B cell (primary cell): ENCODE data around the gene NAPB. TPM values are rescaled to one million over a fixed set of nuclear protein-coding genes. Genes with fewer than 3 reads are reported as not detected.

Source experiments
- ATAC-seq: fragments of 200-7000 bp; cut with Tn5 transposase; one replicate; pipeline ENCODE4 v1.10.0; 2021; ENCODE audit warnings: low read depth, mild to moderate bottlenecking, moderate number of reproducible peaks, moderate library complexity
- CTCF ChIA-PET: fragments of 350-600 bp; sonication (Branson Sonifier 250); formaldehyde crosslinking; loops from one replicate; lab custom pipeline; 2021; ENCODE audit warnings: antibody characterized with exemption, inconsistent platforms; lab: Charles Lee
- POLR2A ChIA-PET: fragments of 350-600 bp; sonication (Branson Sonifier 250); formaldehyde crosslinking; loops from one replicate; lab custom pipeline; 2021; ENCODE audit warnings: antibody characterized with exemption; lab: Charles Lee
- DNase-seq: peaks from one replicate; pipeline ENCODE4 v3.0.0; 2013
- H2AFZ ChIP-seq: 2 replicates; pipeline ENCODE4 v1.6.1; 2012; ENCODE audit warnings: mild to moderate bottlenecking, low read depth, low read length; ENCODE audit not compliant: insufficient read depth, poor library complexity, severe bottlenecking
- H3K27ac ChIP-seq, 2 donors: 1 replicate in 1 of 2; 2 replicates in 1 of 2; pipeline ENCODE4 v1.5.1; 2012 to 2013; ENCODE audit warnings: low read length in 2 of 2, mild to moderate bottlenecking in 2 of 2, moderate library complexity in 1 of 2
- H3K27me3 ChIP-seq, 4 experiments: fragments of 200-600 bp in 1 of 4; sonication (generic) in 1 of 4; replicated peaks in 1 of 4; 1 replicate in 2 of 4; 2 replicates in 2 of 4; pipeline versions ENCODE4 v1.6.1 to v1.7.0; 2013 to 2016; ENCODE audit warnings: low read length in 3 of 4, mild to moderate bottlenecking in 2 of 4, mixed read lengths in 1 of 4, moderate library complexity in 1 of 4; ENCODE audit not compliant: insufficient read depth in 4 of 4, control insufficient read depth in 3 of 4; ENCODE audit errors: control extremely low read depth in 1 of 4
- H3K36me3 ChIP-seq, 2 experiments: replicated peaks in 1 of 2; 1 replicate in 1 of 2; 2 replicates in 1 of 2; pipeline versions ENCODE4 v1.6.1 to v1.7.1; 2013; ENCODE audit warnings: low read length in 1 of 2; ENCODE audit not compliant: insufficient read depth in 2 of 2, control insufficient read depth in 1 of 2; ENCODE audit errors: control extremely low read depth in 1 of 2, extremely low read depth in 1 of 2
- H3K4me1 ChIP-seq, 2 donors: fragments of 200-600 bp in 1 of 2; sonication (generic) in 1 of 2; 1 replicate in 1 of 2; 2 replicates in 1 of 2; pipeline versions ENCODE4 v1.5.1 to v1.6.1; 2013 to 2017; ENCODE audit warnings: low read length in 2 of 2; ENCODE audit not compliant: control insufficient read depth in 2 of 2, insufficient read depth in 2 of 2
- H3K4me2 ChIP-seq: replicated peaks from 2 replicates; pipeline ENCODE3; 2012; ENCODE audit warnings: mild to moderate bottlenecking, low read depth, low read length; ENCODE audit not compliant: poor library complexity, severe bottlenecking
- H3K4me3 ChIP-seq, 5 experiments: fragments of 200-600 bp in 1 of 5; sonication (generic) in 1 of 5; 1 replicate in 3 of 5; 2 replicates in 2 of 5; pipeline versions ENCODE4 v1.5.1 to v1.7.0; 2011 to 2016; ENCODE audit warnings: low read length in 4 of 5, mild to moderate bottlenecking in 4 of 5, low read depth in 2 of 5, control low read depth in 1 of 5, moderate library complexity in 1 of 5; ENCODE audit not compliant: insufficient read depth in 1 of 5; ENCODE audit errors: control extremely low read depth in 1 of 5, extremely low read depth in 1 of 5
- H3K79me2 ChIP-seq: fragments of 200-600 bp; sonication (generic); one replicate; pipeline ENCODE4 v1.6.0; 2016; ENCODE audit warnings: low read length; ENCODE audit not compliant: control insufficient read depth, insufficient read depth
- H3K9ac ChIP-seq: fragments of 200-600 bp; sonication (generic); 2 replicates; pipeline ENCODE4 v1.6.1; 2017; ENCODE audit warnings: mild to moderate bottlenecking, low read length, moderate library complexity
- H3K9me3 ChIP-seq, 3 donors: one replicate each; pipeline versions ENCODE4 v1.6.1 to v1.7.1; 2013; ENCODE audit warnings: low read length in 2 of 3; ENCODE audit not compliant: control insufficient read depth in 2 of 3, insufficient read depth in 1 of 3; ENCODE audit errors: control extremely low read depth in 1 of 3
- H4K20me1 ChIP-seq: 2 replicates; pipeline ENCODE4 v1.6.0; 2012; ENCODE audit warnings: mild to moderate bottlenecking, low read length; ENCODE audit not compliant: insufficient read depth, control insufficient read depth, poor library complexity, severe bottlenecking
- H3K27ac Mint-ChIP-seq: one replicate; pipeline ENCODE4 v1.8.0; 2021; ENCODE audit warnings: mixed read lengths
- H3K27me3 Mint-ChIP-seq: one replicate; pipeline ENCODE4 v1.8.0; 2021; ENCODE audit warnings: mixed read lengths
- H3K4me1 Mint-ChIP-seq: one replicate; pipeline ENCODE4 v1.8.0; 2021; ENCODE audit warnings: mixed read lengths
- H3K4me3 Mint-ChIP-seq: one replicate; pipeline ENCODE4 v1.8.0; 2021; ENCODE audit warnings: mixed read lengths
- H3K9me3 Mint-ChIP-seq: one replicate; pipeline ENCODE4 v1.8.0; 2022; ENCODE audit warnings: mixed read lengths; ENCODE audit not compliant: insufficient read depth
- EZH2 ChIP-seq: IDR thresholded peaks from 2 replicates; pipeline ENCODE4 v1.6.1; 2012; ENCODE audit warnings: borderline replicate concordance, low read depth, mild to moderate bottlenecking, moderate library complexity, low read length; ENCODE audit not compliant: insufficient read depth, poor library complexity, severe bottlenecking
- WGBS: methylation state at CpG from one replicate; pipeline ENCODE4 v1.1.5; 2013; ENCODE audit warnings: missing lambda C conversion rate; ENCODE audit not compliant: insufficient coverage; 5-methylcytosine and 5-hydroxymethylcytosine counted together
- intact Hi-C: fragments of 100-400 bp; cut with micrococcal nuclease; formaldehyde crosslinking; loops from one replicate; pipeline ENCODE4 v1.10.0; 2022
- polyA plus RNA-seq: library from polyadenylated mRNA; depleted of rRNA; stranded (reverse); fragments of >200 nt; gene quantifications from 2 replicates; pipeline ENCODE4 v1.2.3, GENCODE V29; 2012
- total RNA-seq, 2 donors: library from RNA; stranded (reverse); fragments of 120-200 nt in 1 of 2; gene quantifications; 1 replicate in 1 of 2; 2 replicates in 1 of 2; pipeline versions ENCODE4 v1.2.3 to v1.2.4, GENCODE V29; 2013 to 2022
- TF ChIP-seq, protein P1 (sequence below): fragments of 200-600 bp; IDR thresholded peaks from one replicate; pipeline ENCODE4 v1.8.0; 2022; ENCODE audit warnings: antibody characterized with exemption, mild to moderate bottlenecking

Gene NAPB
- total and polyA plus RNA-seq, 2 donors (not counting 1 experiment from before 2014, with no cell fraction given), result 4.1 to 13.0 TPM

DNA sequence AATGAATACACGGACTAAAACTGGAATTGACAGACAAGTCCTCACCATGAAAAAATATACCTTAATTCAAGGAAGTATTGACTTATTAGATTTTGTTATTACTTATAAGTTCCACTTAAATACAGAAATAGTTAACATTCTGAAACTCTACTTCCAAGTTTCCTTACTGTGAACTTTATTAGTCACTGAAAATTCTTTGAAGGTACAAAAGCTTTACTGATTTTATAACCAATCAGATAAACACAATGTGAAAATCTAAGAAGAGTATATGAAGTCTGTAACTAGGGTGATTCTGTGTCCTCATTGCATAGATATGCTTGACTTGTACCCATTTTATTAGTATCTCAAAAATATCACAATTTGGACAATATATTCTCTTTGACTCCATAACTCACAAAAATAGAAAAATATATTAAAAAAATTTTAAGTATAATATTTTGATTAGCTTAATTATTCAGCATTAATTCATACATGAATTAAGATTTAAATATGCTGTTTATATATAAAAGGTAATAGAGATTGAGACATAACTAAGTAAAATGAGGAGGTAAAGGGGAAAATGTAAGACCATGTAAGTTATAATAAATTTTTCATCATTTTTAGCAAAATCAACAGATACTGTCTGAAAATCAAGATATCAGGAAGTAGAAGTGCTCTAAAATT, 6.6 kb downstream of the NAPB start:
- POLR2A ChIA-PET, result no interaction called here
- DNase-seq (no peak), ATAC-seq (no peak)
- no peak for TF ChIP-seq EZH2
- TF ChIP-seq, protein P1, sequence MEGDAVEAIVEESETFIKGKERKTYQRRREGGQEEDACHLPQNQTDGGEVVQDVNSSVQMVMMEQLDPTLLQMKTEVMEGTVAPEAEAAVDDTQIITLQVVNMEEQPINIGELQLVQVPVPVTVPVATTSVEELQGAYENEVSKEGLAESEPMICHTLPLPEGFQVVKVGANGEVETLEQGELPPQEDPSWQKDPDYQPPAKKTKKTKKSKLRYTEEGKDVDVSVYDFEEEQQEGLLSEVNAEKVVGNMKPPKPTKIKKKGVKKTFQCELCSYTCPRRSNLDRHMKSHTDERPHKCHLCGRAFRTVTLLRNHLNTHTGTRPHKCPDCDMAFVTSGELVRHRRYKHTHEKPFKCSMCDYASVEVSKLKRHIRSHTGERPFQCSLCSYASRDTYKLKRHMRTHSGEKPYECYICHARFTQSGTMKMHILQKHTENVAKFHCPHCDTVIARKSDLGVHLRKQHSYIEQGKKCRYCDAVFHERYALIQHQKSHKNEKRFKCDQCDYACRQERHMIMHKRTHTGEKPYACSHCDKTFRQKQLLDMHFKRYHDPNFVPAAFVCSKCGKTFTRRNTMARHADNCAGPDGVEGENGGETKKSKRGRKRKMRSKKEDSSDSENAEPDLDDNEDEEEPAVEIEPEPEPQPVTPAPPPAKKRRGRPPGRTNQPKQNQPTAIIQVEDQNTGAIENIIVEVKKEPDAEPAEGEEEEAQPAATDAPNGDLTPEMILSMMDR, result no peak
- Histone ChIP-seq H3K4me1 (peaks cover 2 to 3% of the 10 kb centered on the region in 2 donors), H3K9ac (no peak overlapping the region), H3K36me3 (no peaks in the 10 kb centered on the region), H3K27me3 (no peaks in the 10 kb centered on the region), H3K27ac (no peak overlapping the region), H2AFZ (no peak overlapping the region), H3K9me3 (no peaks in the 10 kb centered on the region), H3K79me2 (peaks cover 83% of the 10 kb centered on the region), H3K4me3 (no peak overlapping the region), H3K4me2 (no peak overlapping the region), H4K20me1 (peaks cover 7% of the 10 kb centered on the region)
- no peak overlapping the region for H3K27ac Mint-ChIP-seq
- WGBS, result no CpG with 5 or more reads among the region's 1 CpG
- CTCF ChIA-PET, result interaction anchor here (1.2 kb wide), 1 partner anchor 65 kb away, joined by 3 read pairs; no protein-coding TSS in a partner anchor
- no peaks in the 10 kb centered on the region for H3K27me3 Mint-ChIP-seq
- H3K4me3 Mint-ChIP-seq, result no peak overlapping the region
- H3K9me3 Mint-ChIP-seq, result no peaks in the 10 kb centered on the region
- intact Hi-C loops, result no loop called here
- H3K4me1 Mint-ChIP-seq, result peaks cover 12% of the 10 kb centered on the region

DNA sequence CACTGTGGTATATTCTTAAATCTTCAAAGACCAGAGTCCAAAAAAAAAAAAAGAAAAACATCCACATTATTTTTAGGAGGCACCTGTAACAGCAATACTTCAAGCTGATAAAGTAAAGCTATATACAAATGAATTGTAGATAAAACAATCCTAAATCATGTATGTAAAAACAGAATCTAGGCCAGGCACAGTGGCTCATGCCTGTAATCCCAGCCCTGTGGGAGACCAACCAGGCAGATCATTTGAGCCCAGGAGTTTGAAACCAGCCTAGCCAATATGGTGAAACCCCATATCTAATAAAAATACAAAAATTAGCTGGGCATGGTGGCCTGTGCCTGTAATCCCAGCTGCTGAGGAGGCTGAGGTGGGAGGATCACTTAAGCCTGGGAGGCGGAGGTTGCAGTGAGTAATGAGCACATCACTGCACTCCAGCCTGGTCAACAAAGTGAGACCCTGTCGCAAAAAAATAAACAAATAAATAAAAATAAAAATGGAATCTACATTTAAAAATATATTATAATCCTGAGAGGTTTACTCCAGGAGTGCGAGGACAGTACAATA, 7.3 kb downstream of the NAPB start:
- Histone ChIP-seq H3K79me2 (peaks cover 83% of the 10 kb centered on the region), H3K9me3 (no peaks in the 10 kb centered on the region), H3K4me3 (no peak overlapping the region), H3K27ac (no peak overlapping the region), H3K27me3 (no peaks in the 10 kb centered on the region), H2AFZ (no peak overlapping the region), H3K9ac (no peak overlapping the region), H3K4me1 (no peaks in the 10 kb centered on the region), H4K20me1 (peaks cover 11% of the 10 kb centered on the region), H3K4me2 (no peak overlapping the region), H3K36me3 (no peaks in the 10 kb centered on the region)
- TF ChIP-seq, protein P1, result no peak
- TF ChIP-seq EZH2, result no peak
- ATAC-seq (no peak), DNase-seq (no peak)
- no peak overlapping the region for H3K27ac Mint-ChIP-seq
- POLR2A ChIA-PET, result no interaction called here
- peaks cover 6% of the 10 kb centered on the region for H3K4me1 Mint-ChIP-seq
- intact Hi-C loops, result no loop called here
- CTCF ChIA-PET, result no interaction called here
- WGBS, result no CpG with 5 or more reads among the region's 3 CpGs
- no peaks in the 10 kb centered on the region for H3K27me3 Mint-ChIP-seq
- H3K4me3 Mint-ChIP-seq, result no peak overlapping the region
- no peaks in the 10 kb centered on the region for H3K9me3 Mint-ChIP-seq
